ENCODE data around the gene TFF1.

The TFF1 gene

GRCh38 chr21:42350927-42351426 lies 15.4 kb downstream of the TFF1 start, which contains the start of gene TFF2:
TSS of gene TFF2 (minus strand) at chr21:42350994. CDS start at chr21:42350957, 37 bp downstream.
- DNase-seq = peak in 1 of 2 donors; percentile 37
- Histone ChIP-seq H3K4me3 (no peak within 1 kb of the TSS), H3K27me3 (peaks cover 0 to 30% of the 10 kb centered on the region in 2 donors), H3K9me3 (peaks cover 0 to 13% (median 10%) of the 10 kb centered on the region in 3 donors), H3K4me1 (no peaks in the 10 kb centered on the region), H3K27ac (no peak within 1 kb of the TSS), H3K36me3 (no peaks in the 10 kb centered on the region)
- intact Hi-C loops (cut with DNase I; ENCODE audit: low total_unique reads) = no loop called here
- no peak for TF ChIP-seq CTCF (IDR thresholded peaks at IDR 0.05)

GRCh38 chr21:42350318-42350910 lies 15.9 kb downstream of the TFF1 start:
- Histone ChIP-seq H3K9me3 (peaks cover 0 to 8% (median 6%) of the 10 kb centered on the region in 3 donors), H3K27ac (no peak overlapping the region), H3K36me3 (no peaks in the 10 kb centered on the region), H3K4me1 (no peaks in the 10 kb centered on the region), H3K4me3 (no peak overlapping the region), H3K27me3 (peaks cover 0 to 30% of the 10 kb centered on the region in 2 donors)
- DNase-seq = peak in 1 of 2 donors; percentile 37
- intact Hi-C loops (cut with DNase I; ENCODE audit: low total_unique reads) = no loop called here
- no peak for TF ChIP-seq CTCF (IDR thresholded peaks at IDR 0.05)

GRCh38 chr21:42349420-42350317 lies 16.7 kb downstream of the TFF1 start:
- Histone ChIP-seq H3K27me3 (peaks cover 0 to 30% of the 10 kb centered on the region in 2 donors), H3K9me3 (peaks cover 0 to 6% (median 5%) of the 10 kb centered on the region in 3 donors), H3K4me1 (no peaks in the 10 kb centered on the region), H3K36me3 (no peaks in the 10 kb centered on the region), H3K4me3 (no peak overlapping the region), H3K27ac (no peak overlapping the region)
- TF ChIP-seq CTCF (IDR thresholded peaks at IDR 0.05) = no peak
- intact Hi-C loops (cut with DNase I; ENCODE audit: low total_unique reads) = no loop called here
- DNase-seq = peak in 1 of 2 donors; percentile 21

GRCh38 chr21:42348762-42349161 lies 17.6 kb downstream of the TFF1 start:
- H3K27me3 ChIP-seq = peaks cover 0 to 35% of the 10 kb centered on the region in 2 donors
- H3K4me1 ChIP-seq = no peaks in the 10 kb centered on the region
- intact Hi-C loops (cut with DNase I; ENCODE audit: low total_unique reads) = no loop called here
- no peaks in the 10 kb centered on the region for H3K9me3 ChIP-seq
- no peak overlapping the region for H3K4me3 ChIP-seq
- H3K27ac ChIP-seq = no peak overlapping the region
- DNase-seq = peak in 1 of 2 donors; percentile 20
- H3K36me3 ChIP-seq = no peaks in the 10 kb centered on the region
- no peak for TF ChIP-seq CTCF (IDR thresholded peaks at IDR 0.05)

- TF ChIP-seq CTCF (IDR thresholded peaks at IDR 0.05) = no peak
- Histone ChIP-seq H3K4me1 (no peaks in the 10 kb centered on the region), H3K27me3 (peaks cover 0 to 40% of the 10 kb centered on the region in 2 donors), H3K36me3 (no peaks in the 10 kb centered on the region), H3K4me3 (no peak overlapping the region), H3K27ac (no peak overlapping the region), H3K9me3 (no peaks in the 10 kb centered on the region)
- no peak for DNase-seq
- intact Hi-C loops (cut with DNase I; ENCODE audit: low total_unique reads) = no loop called here
These were observed 18.6 kb downstream of the TFF1 start for GRCh38 chr21:42347601-42348327.

Data from tibial artery (tissue), 4 donors.